Duodenal mucosa (tissue), 2 donors: Measurements from ENCODE around the gene DCTN2.

ENCODE experiments used
- H3K27ac ChIP-seq: one replicate; pipeline ENCODE4 v1.7.0; 2013; ENCODE audit warnings: low read depth, low read length
- H3K27me3 ChIP-seq, 2 donors: one replicate each; pipeline ENCODE4 v1.7.0; 2013; ENCODE audit warnings: low read length in 2 of 2, control low read depth in 1 of 2; ENCODE audit not compliant: insufficient read depth in 2 of 2, control insufficient read depth in 1 of 2
- H3K36me3 ChIP-seq, 2 donors: one replicate each; pipeline ENCODE4 v1.7.0; 2013; ENCODE audit warnings: low read length in 2 of 2, control low read depth in 1 of 2; ENCODE audit not compliant: insufficient read depth in 2 of 2, control insufficient read depth in 1 of 2
- H3K4me1 ChIP-seq, 2 donors: one replicate each; pipeline ENCODE4 v1.7.0; 2013; ENCODE audit warnings: low read length in 2 of 2, control low read depth in 1 of 2; ENCODE audit not compliant: insufficient read depth in 2 of 2, control insufficient read depth in 1 of 2
- H3K4me3 ChIP-seq, 2 donors: one replicate each; pipeline ENCODE4 v1.7.0; 2013; ENCODE audit warnings: low read length in 2 of 2, low read depth in 1 of 2
- H3K9ac ChIP-seq, 2 donors: one replicate each; pipeline ENCODE4 v1.7.0; 2013; ENCODE audit warnings: low read length in 2 of 2, low read depth in 1 of 2
- H3K9me3 ChIP-seq, 2 donors: one replicate each; pipeline ENCODE4 v1.7.0; 2013; ENCODE audit warnings: low read length in 2 of 2, control low read depth in 1 of 2; ENCODE audit not compliant: control insufficient read depth in 1 of 2

Gene DCTN2

DNA sequence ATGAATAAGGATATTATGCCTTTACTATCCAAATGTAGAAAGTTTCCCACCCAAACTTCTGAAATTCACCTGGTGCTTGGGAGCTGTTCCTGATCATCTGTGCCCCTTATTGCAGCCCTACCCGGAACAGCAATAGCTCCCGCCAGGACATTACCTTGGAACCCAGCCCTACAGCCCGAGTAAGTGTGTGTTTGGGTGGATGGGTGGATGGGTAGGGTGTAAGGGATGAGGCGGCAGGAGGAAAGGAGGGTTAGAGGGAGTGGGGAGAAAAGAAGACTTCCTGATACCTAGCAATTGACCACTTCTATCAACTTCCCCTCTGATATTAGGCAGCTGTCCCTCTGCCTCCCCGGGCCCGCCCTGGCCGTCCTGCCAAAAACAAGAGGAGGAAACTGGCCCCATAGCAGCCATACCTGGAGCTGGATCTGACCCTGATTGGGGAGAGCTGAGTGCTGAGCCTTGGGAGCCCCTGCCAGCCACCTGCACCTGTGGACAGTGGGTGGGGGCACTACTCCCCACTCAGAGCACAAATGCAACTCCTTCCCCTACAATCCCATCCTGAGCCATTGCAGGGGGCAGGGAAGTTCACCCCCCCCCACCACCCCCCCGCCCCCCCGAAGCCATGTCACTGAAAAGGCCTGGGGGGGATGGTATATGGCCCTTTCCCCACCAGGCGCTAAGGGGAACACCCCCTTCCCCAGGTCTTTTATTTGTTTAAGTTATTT lies 18.0 kb downstream of the DCTN2 start:
- Histone ChIP-seq H3K4me3 (no peak overlapping the region), H3K36me3 (peaks cover 44 to 83% of the 10 kb centered on the region in 2 donors), H3K27me3 (no peaks in the 10 kb centered on the region), H3K27ac (no peak overlapping the region), H3K9me3 (no peaks in the 10 kb centered on the region), H3K4me1 (peaks cover 14 to 15% of the 10 kb centered on the region in 2 donors), H3K9ac (no peak overlapping the region)

DNA sequence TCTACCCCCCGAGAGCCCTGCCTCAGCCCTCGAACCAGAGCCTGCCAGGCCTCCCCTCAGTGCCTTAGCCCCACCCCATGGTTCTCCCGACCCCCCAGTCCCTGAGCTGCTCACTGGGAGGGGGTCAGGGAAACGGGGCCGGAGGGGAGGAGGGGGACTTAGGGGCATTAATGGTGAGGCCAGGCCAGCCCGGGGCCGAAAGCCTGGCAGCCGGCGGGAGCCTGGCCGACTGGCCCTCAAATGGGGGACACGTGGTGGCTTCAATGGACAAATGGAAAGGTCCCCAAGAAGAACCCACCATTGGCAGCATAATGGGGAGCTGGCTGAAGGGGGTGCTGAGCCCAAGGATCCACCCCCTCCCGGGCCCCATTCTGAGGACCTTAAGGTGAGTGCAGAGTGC lies 18.8 kb downstream of the DCTN2 start:
- no peak overlapping the region for H3K27ac ChIP-seq
- peaks cover 39 to 76% of the 10 kb centered on the region in 2 donors for H3K36me3 ChIP-seq
- no peaks in the 10 kb centered on the region for H3K27me3 ChIP-seq
- H3K9ac ChIP-seq = no peak overlapping the region
- H3K4me1 ChIP-seq = peaks cover 20 to 23% of the 10 kb centered on the region in 2 donors
- H3K4me3 ChIP-seq = no peak overlapping the region
- H3K9me3 ChIP-seq = no peaks in the 10 kb centered on the region

DNA sequence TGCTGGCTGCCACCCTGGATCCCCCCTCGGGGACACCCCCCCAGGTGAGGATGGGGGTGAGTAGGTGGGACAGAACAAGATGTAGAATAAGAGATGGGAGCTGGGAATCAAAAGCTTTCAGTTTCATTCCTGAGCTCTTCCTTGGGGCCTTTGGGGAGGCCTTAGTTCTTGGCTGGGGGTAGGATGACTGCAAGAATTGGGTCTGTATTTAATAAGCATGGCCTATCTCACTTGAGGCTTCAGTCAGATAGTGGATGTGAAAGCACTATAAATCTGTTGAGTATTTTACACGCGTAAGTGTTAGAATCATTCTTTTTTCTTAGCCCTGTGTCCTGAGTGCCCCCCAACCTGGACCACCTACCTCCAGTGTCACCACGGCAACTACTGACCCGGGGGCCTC lies 19.8 kb downstream of the DCTN2 start:
- Histone ChIP-seq H3K27ac (no peak overlapping the region), H3K36me3 (peaks cover 30 to 66% of the 10 kb centered on the region in 2 donors), H3K4me3 (no peak overlapping the region), H3K9me3 (no peaks in the 10 kb centered on the region), H3K9ac (no peak overlapping the region), H3K4me1 (peaks cover 20 to 26% of the 10 kb centered on the region in 2 donors), H3K27me3 (no peaks in the 10 kb centered on the region)

DNA sequence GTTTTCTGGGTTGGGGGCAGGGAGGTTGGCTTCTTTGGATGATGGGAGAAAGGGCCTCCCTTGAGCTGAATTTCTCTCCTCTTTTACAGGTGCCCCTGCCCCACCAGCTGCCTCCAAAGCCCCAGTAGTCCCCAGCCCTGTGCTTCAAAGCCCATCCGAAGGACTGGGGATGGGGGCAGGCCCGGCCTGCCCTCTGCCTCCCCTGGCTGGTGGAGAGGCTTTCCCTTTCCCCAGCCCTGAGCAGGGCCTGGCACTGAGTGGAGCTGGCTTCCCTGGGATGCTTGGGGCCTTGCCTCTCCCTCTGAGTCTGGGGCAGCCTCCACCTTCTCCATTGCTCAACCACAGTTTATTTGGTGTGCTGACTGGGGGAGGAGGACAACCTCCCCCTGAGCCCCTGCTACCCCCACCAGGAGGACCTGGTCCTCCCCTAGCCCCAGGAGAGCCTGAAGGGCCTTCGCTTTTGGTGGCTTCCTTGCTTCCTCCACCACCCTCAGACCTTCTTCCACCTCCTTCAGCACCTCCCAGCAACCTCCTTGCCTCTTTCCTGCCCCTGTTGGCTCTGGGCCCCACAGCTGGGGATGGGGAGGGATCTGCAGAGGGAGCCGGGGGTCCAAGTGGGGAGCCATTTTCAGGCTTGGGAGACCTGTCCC lies 20.4 kb downstream of the DCTN2 start:
- H3K9me3 ChIP-seq = no peaks in the 10 kb centered on the region
- H3K27ac ChIP-seq = no peak overlapping the region
- H3K9ac ChIP-seq = no peak overlapping the region
- H3K4me1 ChIP-seq = peaks cover 26 to 32% of the 10 kb centered on the region in 2 donors
- peaks cover 25 to 61% of the 10 kb centered on the region in 2 donors for H3K36me3 ChIP-seq
- H3K27me3 ChIP-seq = no peaks in the 10 kb centered on the region
- H3K4me3 ChIP-seq = no peak overlapping the region

DNA sequence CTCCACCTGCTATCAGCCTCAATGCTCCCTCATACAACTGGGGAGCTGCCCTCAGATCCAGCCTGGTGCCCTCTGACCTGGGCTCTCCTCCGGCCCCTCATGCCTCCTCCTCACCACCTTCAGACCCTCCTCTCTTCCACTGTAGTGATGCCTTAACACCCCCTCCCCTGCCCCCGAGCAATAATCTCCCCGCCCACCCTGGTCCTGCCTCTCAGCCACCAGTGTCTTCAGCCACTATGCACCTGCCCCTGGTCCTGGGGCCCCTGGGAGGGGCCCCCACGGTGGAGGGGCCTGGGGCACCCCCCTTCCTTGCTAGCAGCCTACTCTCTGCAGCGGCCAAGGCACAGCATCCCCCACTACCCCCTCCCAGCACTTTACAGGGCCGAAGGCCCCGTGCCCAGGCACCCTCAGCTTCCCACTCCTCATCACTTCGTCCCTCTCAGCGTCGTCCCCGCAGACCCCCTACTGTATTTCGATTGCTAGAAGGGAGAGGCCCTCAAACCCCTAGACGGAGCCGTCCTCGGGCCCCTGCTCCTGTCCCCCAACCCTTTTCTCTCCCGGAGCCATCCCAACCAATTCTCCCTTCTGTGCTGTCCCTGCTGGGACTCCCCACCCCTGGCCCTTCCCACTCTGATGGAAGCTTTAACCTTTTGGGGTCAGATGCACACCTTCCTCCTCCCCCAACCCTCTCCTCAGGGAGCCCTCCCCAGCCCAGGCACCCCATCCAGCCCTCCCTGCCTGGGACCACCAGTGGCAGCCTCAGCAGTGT lies 21.2 kb downstream of the DCTN2 start:
- no peak overlapping the region for H3K9ac ChIP-seq
- H3K4me1 ChIP-seq = peaks cover 31 to 40% of the 10 kb centered on the region in 2 donors
- peaks cover 23 to 53% of the 10 kb centered on the region in 2 donors for H3K36me3 ChIP-seq
- no peaks in the 10 kb centered on the region for H3K9me3 ChIP-seq
- H3K4me3 ChIP-seq = no peak overlapping the region
- no peak overlapping the region for H3K27ac ChIP-seq
- H3K27me3 ChIP-seq = no peaks in the 10 kb centered on the region

DNA sequence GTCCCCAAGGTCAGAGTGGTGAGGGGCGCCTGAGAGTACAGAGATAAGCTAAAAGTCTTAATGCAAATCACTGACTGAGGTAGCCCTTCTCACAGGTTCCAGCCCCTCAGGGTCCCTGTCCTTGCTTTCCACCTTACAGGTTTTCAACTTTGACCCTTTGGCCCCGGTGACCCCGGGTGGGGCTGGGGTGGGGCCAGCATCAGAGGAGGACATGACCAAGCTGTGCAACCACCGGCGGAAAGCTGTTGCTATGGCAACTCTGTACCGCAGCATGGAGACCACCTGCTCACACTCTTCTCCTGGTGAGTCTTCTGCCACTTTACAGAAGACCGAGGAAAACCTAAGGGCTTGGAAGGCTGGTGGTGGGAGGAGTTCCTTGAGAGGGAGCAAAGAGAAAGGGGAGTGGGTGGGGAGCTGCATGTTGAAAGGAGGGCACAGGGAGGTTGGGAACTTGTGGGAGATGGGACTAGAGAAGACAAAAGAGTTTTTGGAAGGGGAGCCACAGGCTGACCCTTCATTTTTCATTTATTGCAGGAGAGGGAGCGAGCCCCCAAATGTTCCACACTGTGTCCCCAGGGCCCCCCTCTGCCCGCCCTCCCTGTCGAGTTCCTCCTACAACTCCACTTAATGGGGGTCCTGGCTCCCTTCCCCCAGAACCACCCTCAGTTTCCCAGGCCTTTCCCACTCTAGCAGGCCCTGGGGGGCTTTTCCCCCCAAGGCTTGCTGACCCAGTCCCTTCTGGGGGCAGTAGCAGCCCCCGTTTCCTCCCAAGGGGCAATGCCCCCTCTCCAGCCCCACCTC lies 22.0 kb downstream of the DCTN2 start:
- Histone ChIP-seq H3K9me3 (no peaks in the 10 kb centered on the region), H3K27me3 (no peaks in the 10 kb centered on the region), H3K36me3 (peaks cover 15 to 45% of the 10 kb centered on the region in 2 donors), H3K27ac (no peak overlapping the region), H3K4me1 (peaks cover 31 to 41% of the 10 kb centered on the region in 2 donors), H3K9ac (peak overlapping the region in 1 of 2 donors; percentile 86), H3K4me3 (peak overlapping the region; percentile 43 to 80)

DNA sequence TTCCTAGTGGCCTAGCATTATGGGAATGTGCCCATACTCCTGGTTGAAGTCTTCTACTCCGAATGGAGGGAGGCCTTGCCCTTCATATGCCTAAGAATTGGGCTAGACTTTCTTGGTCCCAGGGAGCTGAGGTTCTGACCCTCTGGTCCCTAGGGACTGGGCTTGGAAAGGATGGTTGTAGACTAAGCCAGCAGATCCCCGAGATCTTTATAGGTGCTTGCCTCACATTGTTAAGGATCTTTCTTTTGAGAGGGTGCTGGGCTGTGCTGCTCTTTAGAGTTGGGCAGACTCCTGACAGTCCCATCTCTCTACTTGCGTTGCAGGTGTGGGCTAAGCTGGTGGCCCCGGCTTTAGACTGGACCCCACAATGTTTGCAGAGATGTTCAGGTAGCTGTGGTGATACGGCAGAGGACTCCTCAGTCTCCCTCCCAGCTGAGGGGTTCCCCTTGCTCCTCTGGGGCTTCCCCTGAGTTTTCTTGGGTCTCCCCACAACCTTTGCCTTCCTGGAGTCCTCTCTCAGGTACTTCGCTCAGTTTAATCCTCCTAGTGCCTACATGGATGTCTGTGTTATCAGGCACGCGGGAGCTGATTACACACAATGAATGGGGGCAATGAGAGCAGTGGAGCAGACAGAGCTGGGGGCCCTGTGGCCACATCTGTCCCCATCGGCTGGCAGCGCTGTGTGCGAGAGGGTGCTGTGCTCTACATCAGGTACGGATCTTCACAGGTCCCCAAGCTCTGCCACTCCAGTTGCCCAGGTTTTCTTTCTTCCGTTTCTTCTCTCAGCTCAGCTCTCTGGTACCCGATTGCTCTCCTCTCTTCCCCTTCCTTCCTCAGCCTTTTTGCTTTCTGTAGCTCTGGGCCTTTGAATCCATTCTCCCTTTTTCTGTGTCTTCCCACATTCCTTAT lies 23.0 kb downstream of the DCTN2 start:
- H3K36me3 ChIP-seq = peaks cover 14 to 35% of the 10 kb centered on the region in 2 donors
- peaks cover 37 to 48% of the 10 kb centered on the region in 2 donors for H3K4me1 ChIP-seq

DNA sequence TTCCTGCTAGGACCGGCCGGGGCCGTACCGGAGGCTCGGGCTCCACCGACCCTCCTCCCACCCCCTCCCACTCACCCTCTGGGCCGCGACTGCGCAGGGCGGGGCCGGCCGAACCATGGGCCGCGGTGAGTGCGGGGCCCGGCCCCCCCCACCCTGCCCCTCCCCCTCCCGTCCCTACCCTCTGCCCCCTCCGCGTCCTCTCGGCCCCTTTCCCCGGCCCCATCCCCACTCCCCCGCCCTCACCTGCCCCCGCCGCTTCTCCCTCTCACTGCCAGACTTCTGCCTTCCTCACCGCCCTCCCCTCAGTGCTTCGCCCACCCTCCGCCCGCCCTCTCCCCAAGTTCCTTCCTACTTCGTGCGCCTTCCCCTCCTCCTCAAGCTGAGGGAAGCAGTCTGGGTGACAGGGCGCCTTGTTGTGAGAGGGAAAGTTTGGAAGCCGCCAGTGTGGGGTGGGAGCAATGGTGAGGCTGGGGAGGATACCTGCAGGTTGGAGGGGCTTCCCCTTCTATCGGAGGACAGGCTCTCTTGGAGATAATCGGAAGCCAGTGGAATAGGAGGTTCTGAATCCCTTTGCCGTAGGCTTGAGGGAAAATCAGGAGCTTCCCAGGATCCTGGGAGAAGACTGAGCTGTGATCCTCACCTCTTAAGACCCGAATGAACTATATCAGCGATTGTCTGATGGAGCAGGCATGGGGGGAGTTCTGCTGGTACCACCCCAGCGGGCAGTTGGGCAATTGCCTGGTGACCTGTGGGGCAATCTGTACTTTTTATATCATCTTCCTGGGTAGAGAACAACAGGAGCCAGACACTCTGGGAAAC lies 23.9 kb downstream of the DCTN2 start:
- Histone ChIP-seq H3K9me3 (no peaks in the 10 kb centered on the region), H3K27me3 (no peaks in the 10 kb centered on the region), H3K9ac (peak overlapping the region; percentile 84 to 87), H3K4me1 (peaks cover 45 to 57% of the 10 kb centered on the region in 2 donors), H3K36me3 (peaks cover 14 to 27% of the 10 kb centered on the region in 2 donors), H3K4me3 (peak overlapping the region; percentile 71 to 80), H3K27ac (peak overlapping the region; percentile 100)

More for the DNA sequence above, 23.0 kb downstream of the DCTN2 start:
- no peaks in the 10 kb centered on the region for H3K9me3 ChIP-seq
- H3K4me3 ChIP-seq = peak overlapping the region; percentile 71 to 80
- H3K27me3 ChIP-seq = no peaks in the 10 kb centered on the region
- H3K9ac ChIP-seq = peak overlapping the region; percentile 84 to 86
- H3K27ac ChIP-seq = peak overlapping the region; percentile 73
